ENCODE data around the gene RRAGA. TPM values are rescaled to one million over a fixed set of nuclear protein-coding genes. Genes with fewer than 3 reads are reported as not detected.

RRAGA gene
- total and polyA plus RNA-seq, 4 donors = 47.8 to 90.7 (median 66.1) TPM

DNA sequence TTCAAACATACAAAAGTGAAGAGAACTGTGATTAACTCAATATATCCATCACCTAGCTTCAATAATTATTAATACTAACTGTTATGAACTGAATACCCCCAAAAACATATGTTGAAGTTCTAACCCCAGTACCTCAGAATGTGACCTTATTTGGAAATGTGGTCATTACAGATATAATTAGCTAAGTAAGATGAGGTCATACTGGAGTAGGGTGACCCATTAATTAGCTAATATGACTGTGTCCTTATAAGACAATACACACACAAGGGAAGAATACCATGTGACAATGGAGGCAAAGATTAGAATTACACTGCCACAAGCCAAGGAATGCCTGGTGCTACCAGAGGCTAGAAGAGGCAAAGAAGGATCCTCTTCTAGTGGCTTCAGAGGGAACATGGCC, 7.8 kb downstream of the RRAGA start:
- ATAC-seq (ENCODE audit: insufficient read depth, low FRiP score) = no peak
- H3K9me3 ChIP-seq (ENCODE audit: control insufficient read depth in 4 of 4, insufficient read depth in 3 of 4, low read length in 3 of 4) = no peaks in the 10 kb centered on the region
- H3K36me3 ChIP-seq (ENCODE audit: control insufficient read depth in 4 of 4, insufficient read depth in 4 of 4, low read length in 4 of 4) = peaks cover 5 to 24% (median 17%) of the 10 kb centered on the region in 4 donors
- TF ChIP-seq, protein P1, sequence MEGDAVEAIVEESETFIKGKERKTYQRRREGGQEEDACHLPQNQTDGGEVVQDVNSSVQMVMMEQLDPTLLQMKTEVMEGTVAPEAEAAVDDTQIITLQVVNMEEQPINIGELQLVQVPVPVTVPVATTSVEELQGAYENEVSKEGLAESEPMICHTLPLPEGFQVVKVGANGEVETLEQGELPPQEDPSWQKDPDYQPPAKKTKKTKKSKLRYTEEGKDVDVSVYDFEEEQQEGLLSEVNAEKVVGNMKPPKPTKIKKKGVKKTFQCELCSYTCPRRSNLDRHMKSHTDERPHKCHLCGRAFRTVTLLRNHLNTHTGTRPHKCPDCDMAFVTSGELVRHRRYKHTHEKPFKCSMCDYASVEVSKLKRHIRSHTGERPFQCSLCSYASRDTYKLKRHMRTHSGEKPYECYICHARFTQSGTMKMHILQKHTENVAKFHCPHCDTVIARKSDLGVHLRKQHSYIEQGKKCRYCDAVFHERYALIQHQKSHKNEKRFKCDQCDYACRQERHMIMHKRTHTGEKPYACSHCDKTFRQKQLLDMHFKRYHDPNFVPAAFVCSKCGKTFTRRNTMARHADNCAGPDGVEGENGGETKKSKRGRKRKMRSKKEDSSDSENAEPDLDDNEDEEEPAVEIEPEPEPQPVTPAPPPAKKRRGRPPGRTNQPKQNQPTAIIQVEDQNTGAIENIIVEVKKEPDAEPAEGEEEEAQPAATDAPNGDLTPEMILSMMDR (IDR thresholded peaks at IDR 0.05; ENCODE audit: control extremely low read depth, extremely low read depth) = no peak
- H3K27ac ChIP-seq (ENCODE audit: low read depth in 1 of 2, low read length in 1 of 2) = no peak overlapping the region
- no peak for DNase-seq
- no peak overlapping the region for H3K4me3 ChIP-seq
- H3K27me3 ChIP-seq (ENCODE audit: control insufficient read depth in 3 of 3, insufficient read depth in 3 of 3, low read length in 2 of 3) = no peaks in the 10 kb centered on the region
- H3K4me1 ChIP-seq (ENCODE audit: control insufficient read depth in 5 of 5, insufficient read depth in 5 of 5, low read length in 5 of 5) = no peaks in the 10 kb centered on the region
- H3K9ac ChIP-seq (ENCODE audit: insufficient read depth in 1 of 2, low read length in 2 of 2) = no peak overlapping the region

DNA sequence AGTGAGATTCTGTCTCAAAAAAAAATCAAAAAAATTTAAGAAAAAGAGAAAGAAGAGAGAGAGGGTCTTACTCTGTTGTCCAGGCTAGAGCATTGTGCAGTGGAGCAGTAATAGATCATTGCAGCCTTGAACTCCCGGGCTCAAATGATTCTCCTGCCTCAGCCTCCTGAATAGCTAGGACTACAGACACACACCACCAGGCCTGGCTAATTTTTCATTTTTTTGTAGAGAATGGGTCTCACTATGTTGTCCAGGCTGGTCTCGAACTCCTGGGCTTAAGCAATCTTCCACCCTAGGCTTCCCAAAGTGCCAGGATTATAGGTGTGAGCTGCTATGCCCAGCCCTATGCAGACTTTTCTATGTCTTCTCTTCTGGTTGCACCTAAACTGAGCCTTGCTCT, 25.0 kb downstream of the RRAGA start:
- Histone ChIP-seq H3K9ac (ENCODE audit: insufficient read depth in 1 of 2, low read length in 2 of 2) (no peak overlapping the region), H3K4me3 (no peak overlapping the region), H3K27ac (ENCODE audit: low read depth in 1 of 2, low read length in 1 of 2) (no peak overlapping the region), H3K27me3 (ENCODE audit: control insufficient read depth in 3 of 3, insufficient read depth in 3 of 3, low read length in 2 of 3) (no peaks in the 10 kb centered on the region), H3K36me3 (ENCODE audit: control insufficient read depth in 4 of 4, insufficient read depth in 4 of 4, low read length in 4 of 4) (peaks cover 23 to 32% (median 28%) of the 10 kb centered on the region in 4 donors), H3K9me3 (ENCODE audit: control insufficient read depth in 4 of 4, insufficient read depth in 3 of 4, low read length in 3 of 4) (no peaks in the 10 kb centered on the region), H3K4me1 (ENCODE audit: control insufficient read depth in 5 of 5, insufficient read depth in 5 of 5, low read length in 5 of 5) (peaks cover 0 to 1% (median 0%) of the 10 kb centered on the region in 5 donors)
- TF ChIP-seq, protein P1 (IDR thresholded peaks at IDR 0.05; ENCODE audit: control extremely low read depth, extremely low read depth) = no peak
- ATAC-seq (ENCODE audit: insufficient read depth, low FRiP score) (no peak), DNase-seq (no peak)
- 93 to 100% methylated on average over 2 of the region's 2 CpGs for WGBS, 2 donors

DNA sequence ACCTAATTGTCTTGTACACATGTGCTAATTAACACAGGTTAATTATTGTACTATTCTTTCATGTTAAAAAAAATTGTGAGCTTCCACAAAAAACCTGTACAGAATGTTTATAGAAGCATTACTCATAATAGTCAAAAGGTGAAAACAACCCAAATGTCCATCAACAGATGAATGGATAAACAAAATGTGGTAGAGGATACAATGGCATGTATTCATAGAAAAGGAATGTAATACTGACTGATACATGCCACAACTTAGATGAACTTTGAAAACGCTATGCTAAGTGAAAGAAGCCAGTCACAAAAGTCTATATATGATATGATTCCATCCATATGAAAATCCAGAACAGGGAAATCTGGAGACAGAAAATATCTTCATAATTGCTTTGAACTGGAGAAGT, 25.6 kb downstream of the RRAGA start:
- H3K4me3 ChIP-seq = no peak overlapping the region
- 81 to 83% methylated on average over 1 of the region's 1 CpG for WGBS, 2 donors
- peaks cover 24 to 29% (median 26%) of the 10 kb centered on the region in 4 donors for H3K36me3 ChIP-seq (ENCODE audit: control insufficient read depth in 4 of 4, insufficient read depth in 4 of 4, low read length in 4 of 4)
- no peak overlapping the region for H3K27ac ChIP-seq (ENCODE audit: low read depth in 1 of 2, low read length in 1 of 2)
- no peak for ATAC-seq (ENCODE audit: insufficient read depth, low FRiP score)
- H3K4me1 ChIP-seq (ENCODE audit: control insufficient read depth in 5 of 5, insufficient read depth in 5 of 5, low read length in 5 of 5) = peaks cover 0 to 1% (median 0%) of the 10 kb centered on the region in 5 donors
- H3K9ac ChIP-seq (ENCODE audit: insufficient read depth in 1 of 2, low read length in 2 of 2) = no peak overlapping the region
- DNase-seq = no peak
- no peaks in the 10 kb centered on the region for H3K9me3 ChIP-seq (ENCODE audit: control insufficient read depth in 4 of 4, insufficient read depth in 3 of 4, low read length in 3 of 4)
- TF ChIP-seq, protein P1 (IDR thresholded peaks at IDR 0.05; ENCODE audit: control extremely low read depth, extremely low read depth) = no peak
- H3K27me3 ChIP-seq (ENCODE audit: control insufficient read depth in 3 of 3, insufficient read depth in 3 of 3, low read length in 2 of 3) = no peaks in the 10 kb centered on the region

DNA sequence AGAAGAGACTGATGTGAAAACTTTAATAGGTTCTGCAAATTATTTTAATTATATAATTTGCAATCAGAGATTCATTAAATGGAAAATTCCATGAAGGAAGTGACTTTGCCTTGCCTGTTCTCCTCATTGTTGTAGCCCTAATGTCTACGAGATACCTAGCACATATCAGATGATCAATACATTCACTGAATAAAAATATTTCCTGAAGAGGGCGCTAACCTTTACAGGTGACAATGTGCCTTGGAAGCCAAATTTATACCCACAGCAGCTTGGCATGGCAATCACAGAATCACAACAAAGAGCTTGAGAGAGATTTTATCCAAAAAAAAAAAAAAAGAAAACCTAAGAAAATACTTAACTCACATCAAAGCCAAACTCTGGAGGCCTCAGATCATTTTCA, 36.1 kb downstream of the RRAGA start:
- no peak overlapping the region for H3K9ac ChIP-seq (ENCODE audit: insufficient read depth in 1 of 2, low read length in 2 of 2)
- ATAC-seq (ENCODE audit: insufficient read depth, low FRiP score) (no peak), DNase-seq (no peak)
- H3K27me3 ChIP-seq (ENCODE audit: control insufficient read depth in 3 of 3, insufficient read depth in 3 of 3, low read length in 2 of 3) = no peaks in the 10 kb centered on the region
- H3K27ac ChIP-seq (ENCODE audit: low read depth in 1 of 2, low read length in 1 of 2) = no peak overlapping the region
- H3K4me1 ChIP-seq (ENCODE audit: control insufficient read depth in 5 of 5, insufficient read depth in 5 of 5, low read length in 5 of 5) = no peaks in the 10 kb centered on the region
- peaks cover 7 to 19% (median 14%) of the 10 kb centered on the region in 4 donors for H3K36me3 ChIP-seq (ENCODE audit: control insufficient read depth in 4 of 4, insufficient read depth in 4 of 4, low read length in 4 of 4)
- WGBS, 2 donors = 69 to 79% methylated on average over 2 of the region's 2 CpGs
- TF ChIP-seq, protein P1 (IDR thresholded peaks at IDR 0.05; ENCODE audit: control extremely low read depth, extremely low read depth) = no peak
- no peaks in the 10 kb centered on the region for H3K9me3 ChIP-seq (ENCODE audit: control insufficient read depth in 4 of 4, insufficient read depth in 3 of 4, low read length in 3 of 4)
- H3K4me3 ChIP-seq = no peak overlapping the region
